ENCODE data around the gene RGMB. TPM values are rescaled to one million over a fixed set of nuclear protein-coding genes. Genes with fewer than 3 reads are reported as not detected.

The RGMB gene
- total and polyA plus RNA-seq, 2 of the 13 experiments (the other 11 are each of a cell fraction or from before 2014, with no cell fraction given): 3.0 to 3.8 TPM

- TF ChIP-seq, protein P1, sequence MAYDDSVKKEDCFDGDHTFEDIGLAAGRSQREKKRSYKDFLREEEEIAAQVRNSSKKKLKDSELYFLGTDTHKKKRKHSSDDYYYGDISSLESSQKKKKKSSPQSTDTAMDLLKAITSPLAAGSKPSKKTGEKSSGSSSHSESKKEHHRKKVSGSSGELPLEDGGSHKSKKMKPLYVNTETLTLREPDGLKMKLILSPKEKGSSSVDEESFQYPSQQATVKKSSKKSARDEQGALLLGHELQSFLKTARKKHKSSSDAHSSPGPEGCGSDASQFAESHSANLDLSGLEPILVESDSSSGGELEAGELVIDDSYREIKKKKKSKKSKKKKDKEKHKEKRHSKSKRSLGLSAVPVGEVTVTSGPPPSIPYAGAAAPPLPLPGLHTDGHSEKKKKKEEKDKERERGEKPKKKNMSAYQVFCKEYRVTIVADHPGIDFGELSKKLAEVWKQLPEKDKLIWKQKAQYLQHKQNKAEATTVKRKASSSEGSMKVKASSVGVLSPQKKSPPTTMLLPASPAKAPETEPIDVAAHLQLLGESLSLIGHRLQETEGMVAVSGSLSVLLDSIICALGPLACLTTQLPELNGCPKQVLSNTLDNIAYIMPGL (CRISPR knock-in tag; IDR thresholded peaks at IDR 0.05; ENCODE audit: borderline replicate concordance in 1 of 2, low read depth in 1 of 2): no peak
- TF ChIP-seq TBX2 (CRISPR knock-in tag; IDR thresholded peaks at IDR 0.05; ENCODE audit: borderline replicate concordance) (0 out of 2 replicates have a peak, but pooled peaks have one; percentile 1), ZNF232 (CRISPR knock-in tag; IDR thresholded peaks at IDR 0.05; ENCODE audit: borderline replicate concordance) (no peak), ZNF274 (CRISPR knock-in tag; IDR thresholded peaks at IDR 0.05) (peak; percentile 42; the same call in 1 of the 2 replicates), ZNF251 (CRISPR knock-in tag; IDR thresholded peaks at IDR 0.05) (no peak), CREB1 (IDR thresholded peaks at IDR 0.05) (no peak), CREB1 (CRISPR knock-in tag; IDR thresholded peaks at IDR 0.05) (peak; percentile 75; the same call in 1 of the 2 replicates), ZNF891 (CRISPR knock-in tag; IDR thresholded peaks at IDR 0.05) (0 out of 2 replicates have a peak, but pooled peaks have one; percentile 28), TP53 (CRISPR knock-in tag; conservative IDR thresholded peaks at IDR 0.05) (no peak), ZNF224 (CRISPR knock-in tag; IDR thresholded peaks at IDR 0.05) (0 out of 2 replicates have a peak, but pooled peaks have one; percentile 23), TOPORS (CRISPR knock-in tag; IDR thresholded peaks at IDR 0.05) (peak; percentile 2; the same call in 1 of the 2 replicates), KMT2B (CRISPR knock-in tag; IDR thresholded peaks at IDR 0.05) (no peak), ZNF512B (CRISPR knock-in tag; IDR thresholded peaks at IDR 0.05; ENCODE audit: borderline replicate concordance) (0 out of 2 replicates have a peak, but pooled peaks have one; percentile 29), ZNF264 (CRISPR knock-in tag; IDR thresholded peaks at IDR 0.05) (peak; percentile 29; the same call in 1 of the 2 replicates), ZFP90 (CRISPR knock-in tag; IDR thresholded peaks at IDR 0.05; ENCODE audit: borderline replicate concordance) (0 out of 2 replicates have a peak, but pooled peaks have one; percentile 13), CBFB (CRISPR knock-in tag; IDR thresholded peaks at IDR 0.05) (peak; percentile 34; the same call in 1 of the 2 replicates), ZNF558 (CRISPR knock-in tag; IDR thresholded peaks at IDR 0.05; ENCODE audit: borderline replicate concordance) (no peak)
- TF ChIP-seq, protein P2, sequence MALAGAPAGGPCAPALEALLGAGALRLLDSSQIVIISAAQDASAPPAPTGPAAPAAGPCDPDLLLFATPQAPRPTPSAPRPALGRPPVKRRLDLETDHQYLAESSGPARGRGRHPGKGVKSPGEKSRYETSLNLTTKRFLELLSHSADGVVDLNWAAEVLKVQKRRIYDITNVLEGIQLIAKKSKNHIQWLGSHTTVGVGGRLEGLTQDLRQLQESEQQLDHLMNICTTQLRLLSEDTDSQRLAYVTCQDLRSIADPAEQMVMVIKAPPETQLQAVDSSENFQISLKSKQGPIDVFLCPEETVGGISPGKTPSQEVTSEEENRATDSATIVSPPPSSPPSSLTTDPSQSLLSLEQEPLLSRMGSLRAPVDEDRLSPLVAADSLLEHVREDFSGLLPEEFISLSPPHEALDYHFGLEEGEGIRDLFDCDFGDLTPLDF (CRISPR knock-in tag; IDR thresholded peaks at IDR 0.05): peak; percentile 49; the same call in 1 of the 2 replicates
- TF ChIP-seq, protein P3, sequence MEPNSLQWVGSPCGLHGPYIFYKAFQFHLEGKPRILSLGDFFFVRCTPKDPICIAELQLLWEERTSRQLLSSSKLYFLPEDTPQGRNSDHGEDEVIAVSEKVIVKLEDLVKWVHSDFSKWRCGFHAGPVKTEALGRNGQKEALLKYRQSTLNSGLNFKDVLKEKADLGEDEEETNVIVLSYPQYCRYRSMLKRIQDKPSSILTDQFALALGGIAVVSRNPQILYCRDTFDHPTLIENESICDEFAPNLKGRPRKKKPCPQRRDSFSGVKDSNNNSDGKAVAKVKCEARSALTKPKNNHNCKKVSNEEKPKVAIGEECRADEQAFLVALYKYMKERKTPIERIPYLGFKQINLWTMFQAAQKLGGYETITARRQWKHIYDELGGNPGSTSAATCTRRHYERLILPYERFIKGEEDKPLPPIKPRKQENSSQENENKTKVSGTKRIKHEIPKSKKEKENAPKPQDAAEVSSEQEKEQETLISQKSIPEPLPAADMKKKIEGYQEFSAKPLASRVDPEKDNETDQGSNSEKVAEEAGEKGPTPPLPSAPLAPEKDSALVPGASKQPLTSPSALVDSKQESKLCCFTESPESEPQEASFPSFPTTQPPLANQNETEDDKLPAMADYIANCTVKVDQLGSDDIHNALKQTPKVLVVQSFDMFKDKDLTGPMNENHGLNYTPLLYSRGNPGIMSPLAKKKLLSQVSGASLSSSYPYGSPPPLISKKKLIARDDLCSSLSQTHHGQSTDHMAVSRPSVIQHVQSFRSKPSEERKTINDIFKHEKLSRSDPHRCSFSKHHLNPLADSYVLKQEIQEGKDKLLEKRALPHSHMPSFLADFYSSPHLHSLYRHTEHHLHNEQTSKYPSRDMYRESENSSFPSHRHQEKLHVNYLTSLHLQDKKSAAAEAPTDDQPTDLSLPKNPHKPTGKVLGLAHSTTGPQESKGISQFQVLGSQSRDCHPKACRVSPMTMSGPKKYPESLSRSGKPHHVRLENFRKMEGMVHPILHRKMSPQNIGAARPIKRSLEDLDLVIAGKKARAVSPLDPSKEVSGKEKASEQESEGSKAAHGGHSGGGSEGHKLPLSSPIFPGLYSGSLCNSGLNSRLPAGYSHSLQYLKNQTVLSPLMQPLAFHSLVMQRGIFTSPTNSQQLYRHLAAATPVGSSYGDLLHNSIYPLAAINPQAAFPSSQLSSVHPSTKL (CRISPR knock-in tag; IDR thresholded peaks at IDR 0.05): peak; percentile 5; the same call in 1 of the 2 replicates
Observed at GRCh38 chr5:98772415-98773213, 849 bp upstream of the RGMB start (continued).

Data from HepG2 (cell line).